Stimulated activated CD4-positive, alpha-beta T cell treated with anti-CD3 and anti-CD28 coated beads, TNF-alpha, amount 100 ng/mL, for 24 hours (primary cell): ENCODE results near the gene SLC35B3.
"Not testable (repeated sequence)": the region's sequence is repeated elsewhere in the genome, so short reads cannot be mapped to it uniquely, and the experiment has no call there.

Source experiments
- DNase-seq, 3 experiments: peaks; one replicate each; pipeline ENCODE4 v3.0.0-alpha.2; 2020; ENCODE audit warnings: low read depth in 3 of 3

The SLC35B3 gene

GRCh38 chr6:8435093-8435844 lies at the start of gene SLC35B3:
Gene SLC35B3 (minus strand): TSS chr6:8435545.
- DNase-seq: peak; percentile 95 to 97 (median 95)

DNA sequence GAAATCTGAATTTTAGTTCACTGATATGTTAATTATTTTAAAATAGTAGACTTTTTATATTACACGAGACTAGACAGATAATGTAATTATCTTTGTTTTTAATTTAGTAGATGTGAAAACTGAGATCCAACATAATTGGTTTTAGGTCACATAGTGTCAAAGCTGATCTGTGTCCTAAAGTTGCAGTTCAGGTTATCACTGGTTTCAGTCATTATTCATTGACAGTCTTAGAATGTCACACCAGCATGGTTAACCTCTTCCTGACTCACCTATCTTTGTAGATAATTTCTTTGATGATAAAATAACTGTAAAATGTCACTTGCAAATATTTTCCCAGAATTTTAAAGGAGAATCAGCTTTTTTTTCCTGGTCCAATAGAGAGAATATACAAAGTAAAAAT lies 48.3 kb upstream of the SLC35B3 start:
- DNase-seq: no peak

GRCh38 chr6:8481727-8482126 lies 46.4 kb upstream of the SLC35B3 start:
- DNase-seq: no peak

DNA sequence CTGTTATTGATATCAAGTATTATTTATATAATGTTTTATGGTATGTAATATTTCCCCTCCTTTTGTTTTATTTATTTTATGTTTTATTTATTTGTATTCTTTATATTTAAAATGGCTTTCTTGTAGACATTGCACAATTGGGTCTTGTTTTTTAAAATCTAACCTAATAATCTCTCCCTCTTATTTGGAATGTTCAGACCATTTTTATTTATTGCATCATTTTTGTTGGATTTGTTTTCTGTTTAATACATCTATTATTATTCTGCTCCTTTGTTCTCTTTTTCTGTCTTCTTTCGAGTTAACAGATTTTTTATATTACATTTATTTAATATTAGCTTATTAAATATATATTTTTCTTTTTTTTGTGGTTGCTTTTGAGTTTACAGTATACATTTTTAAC lies 43.1 kb upstream of the SLC35B3 start:
- no peak for DNase-seq

DNA sequence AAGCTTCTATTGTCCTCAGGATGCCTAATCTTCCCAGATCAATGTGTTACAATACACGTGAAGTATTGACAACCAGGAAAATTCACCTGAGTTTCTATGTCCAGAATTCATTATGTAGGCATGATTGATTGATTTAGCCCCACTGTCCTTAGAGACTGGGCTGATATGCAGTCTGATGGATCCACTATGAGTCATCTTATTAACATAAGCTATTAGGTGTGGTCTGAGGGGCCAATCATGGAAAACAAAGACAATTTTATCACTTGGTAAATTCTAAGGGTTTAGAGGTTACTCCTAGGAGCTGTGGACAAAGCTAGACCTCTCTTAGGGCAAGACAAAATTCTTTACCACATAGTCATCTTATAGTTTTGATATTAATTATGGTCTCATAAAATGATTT lies 41.3 kb upstream of the SLC35B3 start:
- DNase-seq: no peak

GRCh38 chr6:8468552-8469356 lies 33.4 kb upstream of the SLC35B3 start:
- DNase-seq: no peak

DNA sequence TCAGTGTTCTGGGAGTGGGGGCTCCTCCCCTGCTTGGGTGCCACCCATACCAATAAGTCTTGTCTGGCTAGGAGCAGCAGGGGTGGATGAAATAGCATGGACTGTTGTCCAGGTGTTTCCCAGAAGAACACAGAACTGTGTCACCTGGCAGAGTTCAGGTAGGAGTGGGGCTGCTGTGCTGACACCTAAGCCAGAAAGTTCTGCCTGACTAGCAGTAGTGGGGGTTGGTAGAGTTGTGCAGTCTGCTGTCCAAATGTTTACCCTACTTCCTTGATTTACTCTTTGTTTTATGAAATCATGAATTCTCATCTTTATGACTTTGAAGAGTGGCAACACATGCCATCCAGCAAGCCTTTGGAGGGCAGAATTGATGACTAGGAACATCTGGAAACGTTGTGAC lies 27.3 kb upstream of the SLC35B3 start:
- DNase-seq: no peak

DNA sequence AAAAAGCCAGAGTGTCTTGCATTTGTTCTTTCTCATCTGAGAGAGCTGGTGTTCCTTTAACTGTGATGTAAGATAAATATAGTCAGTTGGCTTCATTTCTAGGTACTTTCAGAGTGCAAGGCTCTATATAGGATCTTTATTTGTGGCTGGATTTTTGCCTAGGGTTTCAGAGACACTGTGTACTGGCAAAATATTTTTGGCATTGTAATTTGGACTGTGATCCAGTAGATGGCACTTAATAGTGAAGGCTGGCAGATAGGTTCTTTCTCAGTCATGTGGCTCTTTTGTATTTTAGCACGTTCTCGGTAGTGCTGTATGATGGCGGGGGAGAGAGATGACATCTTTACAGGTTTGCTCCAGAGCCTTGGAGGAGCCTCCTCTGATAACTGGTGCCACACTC lies 26.8 kb upstream of the SLC35B3 start:
- no peak for DNase-seq

DNA sequence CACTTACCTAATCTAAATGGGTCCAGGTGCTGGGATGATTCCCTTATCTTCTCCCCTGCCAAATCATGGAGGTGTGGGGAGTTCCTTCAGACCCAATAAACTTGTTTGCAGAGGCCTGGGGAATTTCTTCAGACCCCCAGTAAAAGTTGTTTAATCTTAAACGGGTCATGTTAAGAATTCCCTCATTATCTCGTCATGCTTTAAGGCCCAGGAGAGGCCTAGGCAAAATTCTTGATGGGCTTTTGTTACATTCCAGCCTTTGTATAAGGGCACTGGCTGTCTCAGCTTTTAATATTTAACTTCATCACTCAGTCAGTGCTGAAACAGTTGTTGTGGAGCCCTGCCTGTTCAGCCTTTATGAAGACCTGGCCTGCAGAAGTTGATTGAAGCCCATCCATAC lies 11.0 kb upstream of the SLC35B3 start:
- DNase-seq: no peak

DNA sequence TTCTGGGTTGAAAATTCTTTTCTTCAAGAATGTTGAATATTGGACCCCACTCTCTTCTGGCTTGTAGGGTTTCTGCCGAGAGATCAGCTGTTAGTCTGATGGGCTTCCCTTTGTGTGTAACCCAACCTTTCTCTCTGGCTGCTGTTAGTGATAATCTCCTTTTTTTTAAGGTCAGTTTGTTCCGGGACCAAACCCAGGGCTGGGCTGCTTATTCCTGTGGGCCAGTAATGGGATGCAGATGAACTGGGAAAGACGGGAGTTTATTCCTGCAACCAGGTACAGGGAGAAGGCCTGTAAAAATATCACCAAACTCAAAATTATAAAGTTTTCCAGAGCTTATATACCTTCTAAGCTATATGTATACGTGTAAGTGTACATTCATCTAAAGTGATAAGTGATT lies 10.6 kb upstream of the SLC35B3 start:
- DNase-seq: not testable (repeated sequence)

DNA sequence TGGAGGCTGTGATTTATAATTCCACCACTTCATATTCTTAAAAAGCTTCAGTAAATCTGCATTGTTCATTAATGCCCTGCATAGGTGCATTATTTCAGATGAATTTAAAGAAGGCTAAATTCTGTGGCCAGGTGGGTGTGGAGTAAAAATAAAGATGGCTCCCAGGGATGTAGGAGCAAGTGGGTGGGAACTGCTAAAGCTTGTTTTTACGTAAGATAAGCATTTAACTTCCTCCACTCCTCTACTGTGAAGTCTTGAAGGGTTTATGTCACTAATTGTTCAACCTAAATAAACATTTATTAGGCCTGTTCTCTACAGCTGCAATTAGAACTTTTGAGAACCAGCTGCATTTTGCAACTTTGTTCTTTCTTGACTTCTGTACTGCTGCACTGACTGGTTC lies 6.8 kb upstream of the SLC35B3 start:
- DNase-seq: no peak

DNA sequence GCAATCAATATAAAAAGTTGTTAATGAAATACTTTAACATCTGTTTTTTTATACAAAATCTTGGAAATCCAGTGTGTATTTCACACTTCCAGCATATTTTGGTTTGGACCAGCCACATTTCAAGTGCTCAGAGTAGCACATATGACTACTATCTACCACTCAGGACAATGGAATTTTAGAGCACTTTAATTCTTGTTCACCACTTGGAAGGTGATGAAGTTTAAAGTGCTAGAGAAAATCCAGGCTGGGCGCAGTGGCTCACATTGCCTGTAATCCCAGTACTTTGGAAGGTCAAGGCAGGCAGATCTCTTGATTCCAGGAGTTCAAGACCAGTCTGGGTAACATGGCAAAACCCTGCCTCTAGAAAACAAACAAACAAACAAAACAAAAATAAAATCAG lies 6.1 kb upstream of the SLC35B3 start:
- no peak for DNase-seq

DNA sequence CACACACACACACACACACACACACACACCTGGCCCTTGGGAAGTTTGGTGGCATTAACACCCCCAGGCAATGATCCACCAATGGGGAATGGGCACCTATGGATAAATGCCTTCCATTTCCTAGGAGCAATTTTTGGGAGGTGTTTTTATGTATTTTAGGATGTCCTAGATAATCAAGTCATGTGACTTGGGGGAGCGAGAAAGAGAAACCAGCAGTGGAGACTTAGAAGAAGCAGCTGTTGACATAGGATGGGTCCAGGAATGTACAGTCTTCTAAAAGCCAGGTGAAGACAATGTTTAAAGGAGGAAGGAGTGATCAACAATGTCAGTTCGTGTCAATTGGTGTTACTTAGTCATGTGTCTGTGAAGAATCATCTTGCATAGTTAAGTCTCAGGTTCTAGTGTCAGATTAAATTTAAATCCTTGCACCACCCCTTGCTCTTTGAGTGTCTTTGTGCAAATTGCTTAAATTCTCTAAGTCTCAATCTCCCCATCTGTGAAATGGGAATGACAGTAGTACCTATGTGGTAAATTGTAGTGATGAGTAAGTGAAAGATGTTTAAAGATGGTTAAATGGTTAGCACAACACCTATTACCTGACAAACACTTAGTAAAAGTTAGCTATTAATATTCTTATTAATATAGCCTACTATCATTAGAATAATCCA lies 4.4 kb upstream of the SLC35B3 start:
- no peak for DNase-seq

DNA sequence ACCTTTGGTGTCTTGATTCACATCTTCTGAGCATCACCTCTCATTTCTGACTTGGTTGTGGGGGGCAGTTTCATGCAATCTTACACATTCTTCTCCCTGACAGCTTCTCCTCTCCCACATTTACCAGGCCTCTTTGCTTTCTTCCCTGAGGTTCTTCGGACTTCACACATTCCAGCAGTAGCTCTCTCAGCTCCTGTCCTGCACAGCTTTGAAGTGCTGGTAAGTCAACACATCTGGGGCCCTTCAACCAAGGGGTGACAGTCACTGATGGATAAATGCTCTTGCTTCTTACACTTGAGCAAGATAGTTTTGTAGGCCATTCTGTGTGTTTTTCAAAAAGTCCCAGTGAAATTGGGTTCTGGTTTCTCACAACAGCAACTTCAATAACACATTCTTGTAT lies 2.5 kb upstream of the SLC35B3 start:
- no peak for DNase-seq

DNA sequence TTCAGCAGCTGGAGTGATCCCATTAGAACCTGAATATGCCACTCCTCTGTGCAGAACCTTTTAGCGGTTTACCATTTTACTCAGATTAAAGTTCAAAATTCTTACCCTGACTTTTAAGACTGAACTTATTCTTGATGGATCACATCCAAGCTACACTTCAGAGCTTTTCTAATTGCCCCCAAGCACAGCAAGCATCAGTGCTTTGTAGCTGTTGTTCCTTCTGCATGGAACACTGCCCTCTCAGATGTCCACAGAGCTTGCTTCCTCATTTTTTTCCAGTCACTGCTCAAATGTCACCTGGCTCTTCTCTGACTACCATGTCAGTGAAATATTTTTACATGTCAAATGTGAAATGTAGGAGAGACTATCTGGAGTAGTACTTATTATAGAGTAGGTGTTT lies 1.6 kb upstream of the SLC35B3 start:
- DNase-seq: no peak

DNA sequence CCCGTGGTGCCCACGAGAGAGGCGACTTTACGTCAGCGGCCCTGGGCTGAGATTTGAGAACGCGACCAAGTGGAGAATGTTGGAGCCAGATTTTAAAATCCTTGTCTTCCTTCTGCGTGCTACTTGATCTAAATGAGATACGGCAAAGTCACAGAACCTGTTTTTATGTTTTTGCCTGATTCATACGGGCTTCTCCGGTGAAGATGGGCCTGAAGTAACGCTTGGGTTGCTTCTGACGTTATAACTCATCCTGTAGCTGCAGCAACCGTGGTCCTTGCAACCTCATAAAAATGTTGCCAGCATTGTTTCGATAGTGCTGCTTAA lies 462 bp upstream of the SLC35B3 start:
- DNase-seq: no peak

- DNase-seq: no peak
Measured at GRCh38 chr6:8434727-8435092, 635 bp downstream of the SLC35B3 start.

- no peak for DNase-seq
Measured at GRCh38 chr6:8432614-8433013, 2.7 kb downstream of the SLC35B3 start.

DNA sequence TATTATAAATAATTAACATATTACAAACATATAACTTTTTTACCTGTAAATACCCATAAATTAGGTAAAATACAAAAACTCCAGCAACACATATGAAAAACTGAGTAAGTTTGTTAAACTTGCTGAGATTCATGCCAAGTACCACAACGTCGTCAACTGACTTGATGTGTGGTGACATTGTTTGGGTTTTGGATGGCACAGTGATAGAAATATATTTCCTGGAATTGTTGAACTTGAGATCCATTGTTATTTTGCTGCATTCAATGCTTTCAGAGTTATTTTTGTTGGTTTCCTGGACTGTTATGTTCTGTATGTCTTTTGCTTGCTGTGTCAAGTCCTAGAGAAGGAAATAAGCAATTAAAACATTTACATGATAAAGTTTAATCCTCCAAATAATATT lies 5.5 kb downstream of the SLC35B3 start:
- DNase-seq: no peak

GRCh38 chr6:8426544-8426943 lies 8.8 kb downstream of the SLC35B3 start:
- DNase-seq: not testable (repeated sequence)

DNA sequence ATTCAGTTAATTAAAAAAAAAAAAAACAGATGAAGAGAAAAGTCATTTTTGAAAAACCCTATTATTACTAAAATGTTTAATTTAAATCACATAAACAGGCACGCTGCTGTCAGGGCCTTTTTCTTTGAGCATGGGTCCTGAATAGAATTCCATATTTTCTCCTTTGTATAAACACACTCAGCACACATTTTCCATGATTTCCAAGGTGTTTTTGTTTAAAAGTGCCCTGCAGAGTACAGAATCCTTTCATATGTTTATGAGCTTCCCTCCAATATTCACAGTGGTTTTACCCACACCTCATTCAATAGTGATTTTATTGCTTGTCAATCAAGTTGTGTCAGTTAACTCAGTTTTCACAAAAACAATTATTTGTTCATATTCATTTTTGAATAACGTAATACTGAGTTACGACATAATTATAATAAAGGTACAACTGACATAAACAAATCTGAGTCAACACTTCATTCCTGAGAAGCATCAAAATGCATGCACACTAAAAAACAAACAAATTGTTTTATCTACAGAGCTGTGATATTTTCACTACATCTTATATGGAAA lies 15.2 kb downstream of the SLC35B3 start:
- DNase-seq: no peak

GRCh38 chr6:8415913-8416312 lies 19.4 kb downstream of the SLC35B3 start:
- DNase-seq: no peak

GRCh38 chr6:8415280-8415679 lies 20.1 kb downstream of the SLC35B3 start:
- no peak for DNase-seq
